ENCODE data around the gene PFKFB4. TPM values are rescaled to one million over a fixed set of nuclear protein-coding genes. Genes with fewer than 3 reads are reported as not detected.

The PFKFB4 gene
- total RNA-seq, 1 experiment from 2014 or later: 12.3 TPM

DNA sequence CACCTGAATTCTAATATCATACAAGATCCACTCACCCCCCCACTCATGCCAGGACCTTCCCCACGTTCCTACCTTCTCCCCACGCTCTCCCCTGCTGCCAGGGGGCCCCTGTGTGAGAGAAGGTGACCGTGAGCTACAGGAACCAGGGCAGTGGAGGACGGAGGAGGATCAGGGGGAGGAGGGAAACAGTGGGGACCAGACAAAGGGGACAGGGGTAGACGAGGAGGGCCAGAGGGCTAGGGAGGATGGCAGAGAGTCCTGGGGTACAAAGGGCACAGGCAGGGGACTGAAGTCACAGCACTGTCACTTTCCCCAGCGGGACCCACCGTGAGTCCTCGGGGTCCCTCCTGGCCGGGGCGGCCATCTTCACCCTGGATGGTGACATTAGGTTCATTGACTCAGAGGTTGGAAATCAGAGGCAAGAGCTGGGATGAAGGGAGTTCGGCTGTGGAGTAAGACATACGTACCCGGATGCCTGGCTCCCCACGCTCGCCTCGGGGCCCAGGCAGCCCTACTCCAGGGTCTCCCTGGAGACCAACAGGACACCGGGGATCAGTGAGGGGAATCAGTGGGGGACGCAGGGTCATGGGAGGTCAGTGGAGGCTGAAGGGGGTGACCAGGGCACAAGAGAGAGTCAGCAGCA lies 13.3 kb upstream of the PFKFB4 start:
- no peak overlapping the region for H4K5ac ChIP-seq (ENCODE audit: insufficient read length, low read depth, low read length)
- no peak overlapping the region for H3K18ac ChIP-seq (ENCODE audit: insufficient read length, low read depth, low read length)
- no peak overlapping the region for H3K9ac ChIP-seq (ENCODE audit: extremely low read depth, insufficient read length, low read length)
- no peak overlapping the region for H3K27ac ChIP-seq (ENCODE audit: insufficient read length, low read depth, low read length)
- H3K14ac ChIP-seq (ENCODE audit: insufficient read depth, low read length): no peak overlapping the region
- no peaks in the 10 kb centered on the region for H4K20me1 ChIP-seq (ENCODE audit: control insufficient read depth, insufficient read depth, insufficient read length)
- no peak overlapping the region for H2BK12ac ChIP-seq (ENCODE audit: insufficient read length, low read depth, low read length)
- no peaks in the 10 kb centered on the region for H3K9me3 ChIP-seq (ENCODE audit: control insufficient read depth, low read depth, low read length)
- no peak overlapping the region for H3K23ac ChIP-seq (ENCODE audit: insufficient read length, low read depth, low read length)
- WGBS (ENCODE audit: extremely low coverage, insufficient read length, low lambda C conversion rate): no CpG with 5 or more reads among the region's 18 CpGs
- no peak overlapping the region for H2BK20ac ChIP-seq (ENCODE audit: low read depth, low read length, poor library complexity, severe bottlenecking)
- no peak for DNase-seq
- no peak overlapping the region for H3K27ac Mint-ChIP-seq
- H2BK5ac ChIP-seq (ENCODE audit: insufficient read length, low read length): no peak overlapping the region
- no peak overlapping the region for H2BK15ac ChIP-seq (ENCODE audit: low read depth, low read length)
- H3K9me3 Mint-ChIP-seq: no peaks in the 10 kb centered on the region
- H3K4me2 ChIP-seq (ENCODE audit: insufficient read depth, insufficient read length, low read length): no peak overlapping the region
- no peak overlapping the region for H3K4ac ChIP-seq (ENCODE audit: low read depth, low read length)
- H3K4me1 Mint-ChIP-seq: no peaks in the 10 kb centered on the region
- H4K91ac ChIP-seq (ENCODE audit: insufficient read length, low read depth, low read length): no peak overlapping the region
- no peak overlapping the region for H2AK5ac ChIP-seq (ENCODE audit: insufficient read length, low read length)
- no peaks in the 10 kb centered on the region for H3K27me3 ChIP-seq (ENCODE audit: insufficient read depth, low read length)
- H4K8ac ChIP-seq (replicated peaks; ENCODE audit: insufficient read length, low read depth, low read length): no peak overlapping the region
- H2AFZ ChIP-seq (ENCODE audit: low read length): no peak overlapping the region
- H2BK120ac ChIP-seq (ENCODE audit: low read depth, low read length, poor library complexity, severe bottlenecking): no peak overlapping the region
- H3K27me3 Mint-ChIP-seq (ENCODE audit: low read depth): no peaks in the 10 kb centered on the region
- H3K79me1 ChIP-seq (ENCODE audit: insufficient read depth, low read depth, low read length, poor library complexity, severe bottlenecking): no peaks in the 10 kb centered on the region
- H3T11ph ChIP-seq (ENCODE audit: low read length): no peak overlapping the region
- TF ChIP-seq, protein P1, sequence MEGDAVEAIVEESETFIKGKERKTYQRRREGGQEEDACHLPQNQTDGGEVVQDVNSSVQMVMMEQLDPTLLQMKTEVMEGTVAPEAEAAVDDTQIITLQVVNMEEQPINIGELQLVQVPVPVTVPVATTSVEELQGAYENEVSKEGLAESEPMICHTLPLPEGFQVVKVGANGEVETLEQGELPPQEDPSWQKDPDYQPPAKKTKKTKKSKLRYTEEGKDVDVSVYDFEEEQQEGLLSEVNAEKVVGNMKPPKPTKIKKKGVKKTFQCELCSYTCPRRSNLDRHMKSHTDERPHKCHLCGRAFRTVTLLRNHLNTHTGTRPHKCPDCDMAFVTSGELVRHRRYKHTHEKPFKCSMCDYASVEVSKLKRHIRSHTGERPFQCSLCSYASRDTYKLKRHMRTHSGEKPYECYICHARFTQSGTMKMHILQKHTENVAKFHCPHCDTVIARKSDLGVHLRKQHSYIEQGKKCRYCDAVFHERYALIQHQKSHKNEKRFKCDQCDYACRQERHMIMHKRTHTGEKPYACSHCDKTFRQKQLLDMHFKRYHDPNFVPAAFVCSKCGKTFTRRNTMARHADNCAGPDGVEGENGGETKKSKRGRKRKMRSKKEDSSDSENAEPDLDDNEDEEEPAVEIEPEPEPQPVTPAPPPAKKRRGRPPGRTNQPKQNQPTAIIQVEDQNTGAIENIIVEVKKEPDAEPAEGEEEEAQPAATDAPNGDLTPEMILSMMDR (conservative IDR thresholded peaks at IDR 0.05): no peak
- H3K36me3 Mint-ChIP-seq (ENCODE audit: insufficient read depth in 1 of 3, low read depth in 3 of 3): peaks cover 0 to 26% (median 0%) of the 10 kb centered on the region in 3 experiments; a peak in 4 of 7 replicates
- no peaks in the 10 kb centered on the region for H3K4me1 ChIP-seq (ENCODE audit: insufficient read depth, low read length)
- no peaks in the 10 kb centered on the region for H3K79me2 ChIP-seq (ENCODE audit: insufficient read depth, low read length)
- H3K56ac ChIP-seq (ENCODE audit: insufficient read length, low read depth, low read length): no peak overlapping the region
- no peak overlapping the region for H3K4me3 Mint-ChIP-seq
- no peaks in the 10 kb centered on the region for H3K23me2 ChIP-seq (ENCODE audit: insufficient read length, low read depth, low read length, poor library complexity, severe bottlenecking)
